Upper lobe of left lung (tissue), 6 donors: ENCODE data around the gene TUBGCP2. TPM values are rescaled to one million over a fixed set of nuclear protein-coding genes. Genes with fewer than 3 reads are reported as not detected.

ENCODE experiments used
- ATAC-seq, 2 donors: fragments of 200-7000 bp; cut with Tn5 transposase; one replicate each; pipeline ENCODE4 v1.9.1; 2022; ENCODE audit warnings: mild to moderate bottlenecking in 2 of 2, moderate library complexity in 2 of 2; ENCODE audit not compliant: low FRiP score in 2 of 2
- DNase-seq, 2 donors: peaks; one replicate each; pipeline ENCODE4 v3.0.0-alpha.2; 2019 to 2020
- H3K27ac ChIP-seq, 4 donors: fragments of 200-600 bp; sonication (generic); one replicate each; pipeline ENCODE4 v1.5.1; 2016 to 2019
- H3K27me3 ChIP-seq, 4 donors: fragments of 200-600 bp; sonication (generic); one replicate each; pipeline ENCODE4 v1.5.1; 2017 to 2019
- H3K36me3 ChIP-seq, 4 donors: fragments of 200-600 bp; sonication (generic); one replicate each; pipeline ENCODE4 v1.5.1; 2016 to 2019
- H3K4me1 ChIP-seq, 4 donors: fragments of 200-600 bp; sonication (generic); one replicate each; pipeline ENCODE4 v1.5.1; 2018 to 2019
- H3K4me3 ChIP-seq, 4 donors: fragments of 200-600 bp; sonication (generic); one replicate each; pipeline ENCODE4 v1.5.1; 2017 to 2019; ENCODE audit warnings: mild to moderate bottlenecking in 2 of 4, moderate library complexity in 1 of 4
- H3K9me3 ChIP-seq, 4 donors: fragments of 200-600 bp; sonication (generic); one replicate each; pipeline ENCODE4 v1.5.1; 2018 to 2019
- EP300 ChIP-seq, 4 donors: sonication (generic); formaldehyde crosslinking; IDR thresholded peaks; one replicate each; pipeline ENCODE4 v1.5.1; 2017; ENCODE audit warnings: antibody characterized with exemption in 4 of 4, control low read depth in 2 of 4
- POLR2A ChIP-seq, 4 donors: fragments of 450-650 bp; IDR thresholded peaks; one replicate each; pipeline ENCODE4 v1.5.1; 2016 to 2017; ENCODE audit warnings: antibody characterized with exemption in 4 of 4, mild to moderate bottlenecking in 2 of 4
- POLR2AphosphoS5 ChIP-seq, 2 donors: sonication (generic); formaldehyde crosslinking; IDR thresholded peaks; one replicate each; pipeline ENCODE4 v1.5.1; 2017; ENCODE audit warnings: antibody characterized with exemption in 2 of 2
- WGBS, 2 donors: methylation state at CpG; one replicate each; pipeline ENCODE4 v1.1.5; 2017 to 2018; 5-methylcytosine and 5-hydroxymethylcytosine counted together
- total RNA-seq, 6 donors: library from RNA; depleted of rRNA in 4 of 6; stranded (reverse); fragments of >200 nt in 4 of 6; gene quantifications; one replicate each; pipeline versions ENCODE4 v1.1.0 to v1.2.1, GENCODE V29; 2016 to 2021
- TF ChIP-seq, protein P1 (sequence below), 6 experiments: fragments of 450-650 bp in 4 of 6; fragments of 200-600 bp in 2 of 6; sonication (generic) in 2 of 6; IDR thresholded peaks; one replicate each; pipeline ENCODE4 v1.5.1; 2016 to 2019; ENCODE audit warnings: antibody characterized with exemption in 6 of 6
- donor health status: DM: no; HTN: no; CAD: no; lungs with moderate emphysema.
- donor health status: DM: no; HTN: yes; CAD: no; lungs with severe emphysema.

The TUBGCP2 gene
- total RNA-seq, 6 donors from 2014 or later = 41.7 to 106 (median 56.3) TPM

DNA sequence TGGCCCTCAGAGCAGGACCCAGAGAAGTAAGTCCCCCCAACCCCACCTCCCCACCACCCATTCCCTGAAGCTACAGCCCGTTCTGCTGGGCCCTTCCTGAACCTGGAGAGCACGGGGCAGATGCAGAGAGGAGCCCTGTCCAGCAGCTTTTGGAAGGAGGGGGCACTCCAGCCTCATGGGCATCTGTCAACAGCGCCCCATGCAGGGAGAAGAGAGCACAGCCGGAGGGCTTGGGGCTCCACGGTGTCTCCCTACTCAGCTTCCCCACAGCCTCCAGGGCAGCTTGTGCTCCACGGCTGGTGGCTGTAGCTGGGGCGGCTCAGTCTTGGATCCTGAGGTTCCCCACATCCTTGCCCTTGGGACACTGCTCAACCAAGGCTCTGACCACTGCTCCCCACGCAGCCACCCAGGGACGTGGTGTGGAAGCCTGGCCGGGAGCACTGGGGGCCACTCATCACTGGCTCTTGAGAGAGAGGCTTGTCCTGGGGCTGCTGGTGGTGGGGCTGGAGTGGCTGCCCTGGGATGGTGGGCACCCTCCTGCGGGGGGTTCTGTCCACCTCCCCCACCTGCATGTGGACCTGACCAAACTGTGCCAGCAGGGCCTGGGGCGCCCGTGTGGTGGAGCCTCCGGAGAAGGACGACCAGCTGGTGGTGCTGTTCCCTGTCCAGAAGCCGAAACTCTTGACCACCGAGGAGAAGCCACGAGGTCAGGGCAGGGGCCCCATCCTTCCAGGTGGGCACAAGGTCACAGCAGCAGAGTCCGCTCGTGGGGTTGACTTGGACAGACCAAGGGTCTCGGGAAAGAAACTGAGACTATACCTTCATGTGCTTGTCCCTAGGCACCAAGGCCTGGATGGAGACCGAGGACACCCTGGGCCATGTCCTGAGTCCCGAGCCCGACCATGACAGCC, 43.0 kb upstream of the TUBGCP2 start:
- H3K36me3 ChIP-seq = no peaks in the 10 kb centered on the region
- no peaks in the 10 kb centered on the region for H3K9me3 ChIP-seq
- H3K27me3 ChIP-seq = peaks cover 0 to 15% (median 0%) of the 10 kb centered on the region in 4 donors
- WGBS, 2 donors = 66 to 75% methylated on average over 13 to 22 of the region's 24 CpGs
- no peak for TF ChIP-seq POLR2A (IDR thresholded peaks at IDR 0.05)
- TF ChIP-seq POLR2AphosphoS5 (IDR thresholded peaks at IDR 0.05) = no peak
- TF ChIP-seq EP300 (IDR thresholded peaks at IDR 0.05) = no peak
- TF ChIP-seq, protein P1, sequence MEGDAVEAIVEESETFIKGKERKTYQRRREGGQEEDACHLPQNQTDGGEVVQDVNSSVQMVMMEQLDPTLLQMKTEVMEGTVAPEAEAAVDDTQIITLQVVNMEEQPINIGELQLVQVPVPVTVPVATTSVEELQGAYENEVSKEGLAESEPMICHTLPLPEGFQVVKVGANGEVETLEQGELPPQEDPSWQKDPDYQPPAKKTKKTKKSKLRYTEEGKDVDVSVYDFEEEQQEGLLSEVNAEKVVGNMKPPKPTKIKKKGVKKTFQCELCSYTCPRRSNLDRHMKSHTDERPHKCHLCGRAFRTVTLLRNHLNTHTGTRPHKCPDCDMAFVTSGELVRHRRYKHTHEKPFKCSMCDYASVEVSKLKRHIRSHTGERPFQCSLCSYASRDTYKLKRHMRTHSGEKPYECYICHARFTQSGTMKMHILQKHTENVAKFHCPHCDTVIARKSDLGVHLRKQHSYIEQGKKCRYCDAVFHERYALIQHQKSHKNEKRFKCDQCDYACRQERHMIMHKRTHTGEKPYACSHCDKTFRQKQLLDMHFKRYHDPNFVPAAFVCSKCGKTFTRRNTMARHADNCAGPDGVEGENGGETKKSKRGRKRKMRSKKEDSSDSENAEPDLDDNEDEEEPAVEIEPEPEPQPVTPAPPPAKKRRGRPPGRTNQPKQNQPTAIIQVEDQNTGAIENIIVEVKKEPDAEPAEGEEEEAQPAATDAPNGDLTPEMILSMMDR (IDR thresholded peaks at IDR 0.05) = no peak
- no peak overlapping the region for H3K4me3 ChIP-seq
- ATAC-seq = no peak
- H3K27ac ChIP-seq = no peak overlapping the region
- DNase-seq = peak in 1 of 2 donors; percentile 73
- H3K4me1 ChIP-seq = peaks cover 2 to 8% (median 4%) of the 10 kb centered on the region in 4 donors

DNA sequence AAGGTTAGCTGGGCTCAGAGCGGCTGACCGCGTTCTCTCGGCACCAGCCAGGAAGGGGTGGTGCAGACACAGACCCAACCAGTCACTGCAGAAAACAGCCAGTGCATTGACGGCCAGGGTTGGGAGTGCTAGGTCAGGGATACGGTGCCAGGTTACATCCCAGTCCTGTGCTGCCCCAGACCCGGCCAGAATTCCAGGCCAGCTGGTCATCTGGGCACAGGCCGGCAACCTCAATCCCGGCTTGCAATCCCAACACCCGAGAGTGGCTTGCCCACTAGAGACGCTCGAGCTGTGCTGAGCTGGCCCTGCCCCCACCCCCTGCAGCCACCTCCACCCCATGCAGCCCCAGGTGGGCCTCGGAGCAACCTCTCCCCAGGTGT, 42.3 kb upstream of the TUBGCP2 start:
- Histone ChIP-seq H3K4me1 (peaks cover 0 to under 1% (median 0%) of the 10 kb centered on the region in 4 donors), H3K27me3 (peaks cover 0 to 15% (median under 1%) of the 10 kb centered on the region in 4 donors), H3K36me3 (no peaks in the 10 kb centered on the region), H3K4me3 (no peak overlapping the region), H3K9me3 (no peaks in the 10 kb centered on the region), H3K27ac (no peak overlapping the region)
- 56 to 76% methylated on average over 4 to 10 of the region's 13 CpGs for WGBS, 2 donors
- TF ChIP-seq EP300 (IDR thresholded peaks at IDR 0.05) (no peak), POLR2AphosphoS5 (IDR thresholded peaks at IDR 0.05) (no peak), POLR2A (IDR thresholded peaks at IDR 0.05) (no peak)
- TF ChIP-seq, protein P1 (IDR thresholded peaks at IDR 0.05) = no peak
- ATAC-seq (no peak), DNase-seq (peak in 1 of 2 donors; percentile 58)

DNA sequence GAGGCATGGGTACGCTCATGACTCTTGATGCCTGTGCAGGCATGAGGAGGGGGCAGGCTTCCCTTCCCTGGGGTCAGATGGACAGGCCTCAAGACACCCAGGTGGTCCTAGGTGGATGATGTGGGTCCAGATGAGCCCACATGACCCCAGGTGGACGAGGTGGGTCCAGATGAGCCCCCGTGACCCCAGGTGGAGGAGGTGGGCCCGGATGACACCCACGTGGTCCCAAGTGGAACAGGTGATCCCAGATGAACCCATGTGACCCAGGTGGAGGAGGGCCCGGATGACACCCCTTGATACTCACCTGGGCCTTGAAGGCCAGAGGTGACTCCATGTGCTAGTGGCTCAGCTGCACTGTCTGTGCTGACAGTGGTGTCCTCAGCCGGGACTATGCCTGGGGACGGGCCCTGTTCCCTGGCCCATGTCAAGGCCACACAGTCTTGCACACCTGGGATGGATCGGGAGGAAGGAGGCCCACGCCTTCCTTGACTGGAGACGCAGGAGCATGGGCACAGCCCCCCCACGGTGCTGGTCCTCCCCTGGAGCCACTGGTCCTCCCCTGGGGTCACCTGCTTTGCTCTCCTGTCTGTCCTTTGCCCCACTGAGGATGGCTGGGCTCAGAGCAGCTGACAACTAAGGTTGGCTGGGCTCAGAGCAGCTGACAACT, 41.7 kb upstream of the TUBGCP2 start:
- no peak for ATAC-seq
- H3K9me3 ChIP-seq = no peaks in the 10 kb centered on the region
- no peak overlapping the region for H3K4me3 ChIP-seq
- no peak overlapping the region for H3K27ac ChIP-seq
- no peaks in the 10 kb centered on the region for H3K4me1 ChIP-seq
- H3K36me3 ChIP-seq = no peaks in the 10 kb centered on the region
- DNase-seq = peak in 1 of 2 donors; percentile 56
- TF ChIP-seq, protein P1 (IDR thresholded peaks at IDR 0.05) = no peak
- TF ChIP-seq POLR2AphosphoS5 (IDR thresholded peaks at IDR 0.05) = no peak
- TF ChIP-seq EP300 (IDR thresholded peaks at IDR 0.05) = no peak
- TF ChIP-seq POLR2A (IDR thresholded peaks at IDR 0.05) = no peak
- peaks cover 0 to 15% (median 2%) of the 10 kb centered on the region in 4 donors for H3K27me3 ChIP-seq
- 68 to 80% methylated on average over 1 to 12 of the region's 12 CpGs for WGBS, 2 donors

DNA sequence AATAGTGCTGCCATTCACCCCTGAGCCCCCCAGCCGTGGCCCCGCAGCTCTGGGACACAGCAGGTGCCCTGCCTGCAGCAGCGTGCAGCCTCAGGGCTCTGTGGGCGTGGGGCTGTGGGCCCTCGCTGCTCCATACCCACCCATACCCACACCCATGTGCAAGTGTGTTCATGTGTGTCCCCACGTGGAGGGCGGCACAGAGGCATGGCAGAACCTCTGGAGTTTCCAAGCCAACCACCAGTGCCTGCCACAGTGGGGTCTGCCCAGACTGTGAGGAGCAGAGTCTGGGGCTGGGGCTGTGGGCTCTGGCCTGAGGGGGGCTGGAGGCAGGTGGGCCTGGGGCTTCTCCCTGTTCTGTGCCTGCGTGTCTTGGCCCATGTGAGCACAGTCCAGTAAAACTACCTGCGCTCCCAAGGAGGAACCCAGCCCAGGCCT, 40.9 kb upstream of the TUBGCP2 start:
- peaks cover 0 to 15% (median 2%) of the 10 kb centered on the region in 4 donors for H3K27me3 ChIP-seq
- TF ChIP-seq POLR2A (IDR thresholded peaks at IDR 0.05) (no peak), POLR2AphosphoS5 (IDR thresholded peaks at IDR 0.05) (no peak), EP300 (IDR thresholded peaks at IDR 0.05) (no peak)
- TF ChIP-seq, protein P1 (IDR thresholded peaks at IDR 0.05) = no peak
- H3K4me1 ChIP-seq = no peaks in the 10 kb centered on the region

More for the DNA sequence above, 40.9 kb upstream of the TUBGCP2 start:
- Histone ChIP-seq H3K9me3 (no peaks in the 10 kb centered on the region), H3K27ac (no peak overlapping the region), H3K36me3 (no peaks in the 10 kb centered on the region), H3K4me3 (no peak overlapping the region)
- WGBS, 2 donors = 73 to 83% methylated on average over 5 to 8 of the region's 9 CpGs
- ATAC-seq = no peak
- DNase-seq = peak in 1 of 2 donors; percentile 72
